ENCODE data around the gene KLHL20.
"Not testable (repeated sequence)": the region's sequence is repeated elsewhere in the genome, so short reads cannot be mapped to it uniquely, and the experiment has no call there.

Gene KLHL20

DNA sequence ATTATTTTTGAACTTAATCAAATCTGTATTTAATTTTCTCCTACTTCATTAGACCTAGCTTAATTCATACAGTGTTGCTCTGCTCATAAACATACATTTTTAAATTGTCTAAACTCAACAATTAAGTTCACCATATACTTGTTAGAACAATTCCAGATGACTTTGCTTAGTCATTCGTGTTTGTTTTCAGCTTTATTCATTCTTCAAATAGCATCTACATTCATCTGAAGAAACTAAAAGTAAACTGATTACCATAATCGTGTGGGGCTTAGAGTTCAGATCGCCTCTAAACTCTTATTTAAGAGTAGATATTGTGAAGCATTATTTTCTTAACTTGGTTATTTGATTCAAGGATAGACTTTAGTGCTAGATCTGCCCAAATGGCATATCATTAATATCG lies 34.4 kb downstream of the KLHL20 start:
- DNase-seq (ENCODE audit: low spot score): no peak

DNA sequence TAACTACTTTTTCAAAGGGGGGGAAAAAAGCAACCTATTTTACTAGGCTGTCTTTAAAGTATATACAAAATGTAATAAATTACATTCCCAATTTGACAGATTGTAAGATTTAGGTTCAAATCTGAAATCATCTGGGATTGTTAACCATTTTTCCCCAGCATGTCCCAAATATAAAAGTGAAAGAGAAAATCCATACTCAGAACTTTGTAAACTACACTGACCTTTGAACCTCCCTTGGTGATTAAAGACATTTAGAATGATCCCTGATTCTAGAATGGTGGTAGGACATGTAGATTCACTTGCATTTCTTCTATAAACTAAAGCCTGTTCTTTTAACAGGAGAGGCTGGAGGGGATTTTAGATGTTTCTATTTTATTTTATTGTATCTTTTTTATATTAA lies 39.0 kb downstream of the KLHL20 start:
- DNase-seq (ENCODE audit: low spot score): peak; percentile 5

DNA sequence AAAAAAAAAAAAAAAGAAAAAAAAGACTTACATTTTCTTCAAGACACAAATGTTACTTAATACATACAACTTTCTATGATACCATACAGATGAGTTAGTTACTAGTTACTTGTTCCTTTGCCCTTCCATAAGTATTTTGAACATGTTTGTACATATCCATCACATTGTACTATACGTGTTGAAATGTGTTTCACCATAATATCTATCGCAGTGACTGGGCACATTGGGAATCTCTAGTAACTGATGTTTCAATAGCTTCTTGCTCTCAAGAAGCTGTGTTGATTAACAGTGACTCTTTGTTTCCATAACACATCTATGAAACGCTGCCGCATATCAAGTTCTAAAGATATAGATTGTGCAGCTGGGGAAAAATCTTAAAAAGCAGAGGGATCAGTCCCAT lies 42.9 kb downstream of the KLHL20 start:
- DNase-seq (ENCODE audit: low spot score): no peak

DNA sequence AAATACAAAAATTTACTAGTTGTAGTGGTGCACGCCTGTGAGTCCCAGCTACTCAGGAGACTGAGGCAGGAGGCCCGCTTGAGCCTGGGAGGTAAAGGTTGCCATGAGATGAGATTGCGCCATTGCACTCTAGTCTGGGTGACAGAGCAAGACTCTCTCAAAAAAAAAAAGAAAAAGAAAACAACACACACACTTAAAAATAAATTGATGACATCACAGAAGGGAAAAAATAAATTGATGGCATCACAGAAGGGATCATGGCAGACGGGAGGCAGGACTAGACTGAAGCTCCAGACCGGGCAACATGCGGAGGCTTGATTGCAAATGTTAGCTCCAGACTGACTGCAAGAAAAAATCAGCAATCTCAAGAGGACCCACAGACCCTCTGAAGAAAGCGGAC lies 43.3 kb downstream of the KLHL20 start:
- DNase-seq (ENCODE audit: low spot score): no peak

DNA sequence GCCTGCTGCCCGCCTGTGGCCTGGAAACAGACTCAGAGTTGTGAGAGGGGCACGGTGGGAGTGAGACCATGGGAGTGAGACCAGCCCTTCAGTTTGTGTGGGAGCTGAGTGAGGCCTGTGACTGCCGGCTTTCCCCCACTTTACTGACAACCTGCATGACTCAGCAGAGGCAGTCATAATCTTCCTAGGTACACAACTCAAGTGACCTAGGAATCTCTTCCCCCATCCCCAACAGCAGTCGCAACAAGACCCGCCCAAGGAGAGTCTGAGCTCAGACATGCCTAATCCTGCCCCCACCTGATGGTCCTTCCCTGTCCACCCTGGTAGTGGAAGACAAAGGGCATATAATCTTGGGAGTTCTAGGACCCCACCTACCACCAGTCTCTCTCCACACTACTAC lies 44.2 kb downstream of the KLHL20 start:
- DNase-seq (ENCODE audit: low spot score): no peak

DNA sequence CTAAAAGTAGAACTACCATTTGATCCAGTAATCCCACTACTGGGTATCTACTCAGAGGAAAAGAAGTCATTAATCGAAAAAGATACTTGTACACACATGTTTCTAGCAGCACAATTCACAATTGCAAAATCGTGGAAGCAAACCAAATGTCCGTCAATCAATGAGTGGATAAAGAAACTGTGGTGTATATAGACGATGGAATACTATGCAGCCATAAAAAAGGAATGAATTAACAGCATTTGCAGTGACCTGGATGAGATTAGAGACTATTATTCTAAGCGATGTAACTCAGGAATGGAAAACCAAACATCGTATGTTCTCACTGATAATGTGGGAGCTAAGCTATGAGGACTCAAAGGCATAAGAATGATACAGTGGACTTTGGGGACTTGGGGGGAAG lies 49.5 kb downstream of the KLHL20 start:
- DNase-seq (ENCODE audit: low spot score): not testable (repeated sequence)

DNA sequence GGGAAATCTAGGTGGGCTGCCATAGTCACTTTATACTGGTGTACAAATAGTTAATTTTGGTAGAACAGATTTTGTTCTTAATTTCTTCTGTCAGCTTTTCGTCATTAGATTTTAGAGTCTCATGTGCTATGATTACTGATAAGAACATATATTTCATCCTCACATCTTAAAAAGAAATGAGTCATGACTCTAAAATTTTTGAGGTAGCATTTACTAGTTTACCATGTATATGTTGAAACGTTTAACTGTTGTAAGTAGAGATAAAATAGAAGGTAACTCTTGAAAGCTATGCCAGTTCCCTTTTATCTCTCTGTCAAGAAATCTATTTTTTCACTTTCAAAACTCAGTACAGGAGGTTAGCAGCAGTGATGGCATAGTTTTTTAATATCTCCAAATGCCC lies 53.4 kb downstream of the KLHL20 start:
- no peak for DNase-seq (ENCODE audit: low spot score)

DNA sequence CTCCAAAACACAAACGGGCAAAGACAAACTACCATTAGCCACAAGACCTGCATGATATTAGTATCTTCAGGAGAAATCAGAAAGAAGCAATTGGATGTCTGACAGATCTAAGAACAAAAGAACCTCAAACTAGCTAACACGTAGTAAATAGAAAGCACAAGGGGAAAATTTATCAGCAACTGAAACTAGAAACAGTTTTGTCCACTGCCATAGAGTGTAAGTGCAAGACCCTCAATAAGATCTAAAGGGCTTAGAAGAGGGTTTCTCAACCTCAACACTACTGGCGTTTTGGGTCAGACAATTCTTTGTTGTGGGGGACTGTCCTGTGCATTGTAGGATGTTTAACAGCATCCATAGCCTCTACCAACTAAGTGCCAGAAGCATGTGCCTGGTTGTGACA lies 54.0 kb downstream of the KLHL20 start:
- DNase-seq (ENCODE audit: low spot score): no peak

DNA sequence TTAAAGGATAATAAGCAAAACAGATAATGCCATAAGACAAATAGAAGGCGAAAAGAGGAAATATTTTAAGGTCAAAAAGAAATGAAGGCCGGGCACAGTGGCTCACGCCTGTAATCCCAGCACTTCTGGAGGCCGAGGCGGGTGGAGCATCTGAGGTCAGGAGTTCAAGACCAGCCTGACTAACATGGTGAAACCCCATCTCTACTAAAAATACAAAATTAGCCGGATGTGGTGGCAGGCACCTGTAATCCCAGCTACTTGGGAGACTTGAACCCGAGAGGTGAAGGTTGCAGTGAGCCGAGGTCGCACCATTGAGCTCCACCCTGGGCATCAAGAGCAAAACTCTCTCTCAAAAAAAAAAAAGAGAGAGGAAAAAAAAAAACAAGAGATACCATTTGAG lies 55.5 kb downstream of the KLHL20 start:
- not testable (repeated sequence) for DNase-seq (ENCODE audit: low spot score)

DNA sequence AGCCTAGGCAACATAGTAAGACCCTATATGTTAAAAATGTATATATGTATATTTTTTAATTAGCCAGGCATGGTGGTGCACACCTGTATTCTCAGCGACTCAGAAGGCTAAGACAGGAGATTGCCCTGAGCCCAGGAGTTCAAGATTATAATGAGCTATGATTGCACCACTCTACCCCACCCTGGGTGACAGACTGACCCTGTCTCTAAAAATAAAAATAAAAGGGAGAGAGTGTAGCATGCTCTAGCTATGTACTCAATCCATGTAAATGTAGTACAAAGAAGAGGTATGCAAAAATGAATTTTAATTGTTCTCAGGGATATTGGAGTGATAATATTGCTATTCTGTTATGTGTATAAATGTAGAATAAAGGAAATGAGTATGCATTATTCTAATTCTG lies 56.8 kb downstream of the KLHL20 start:
- DNase-seq (ENCODE audit: low spot score): no peak

DNA sequence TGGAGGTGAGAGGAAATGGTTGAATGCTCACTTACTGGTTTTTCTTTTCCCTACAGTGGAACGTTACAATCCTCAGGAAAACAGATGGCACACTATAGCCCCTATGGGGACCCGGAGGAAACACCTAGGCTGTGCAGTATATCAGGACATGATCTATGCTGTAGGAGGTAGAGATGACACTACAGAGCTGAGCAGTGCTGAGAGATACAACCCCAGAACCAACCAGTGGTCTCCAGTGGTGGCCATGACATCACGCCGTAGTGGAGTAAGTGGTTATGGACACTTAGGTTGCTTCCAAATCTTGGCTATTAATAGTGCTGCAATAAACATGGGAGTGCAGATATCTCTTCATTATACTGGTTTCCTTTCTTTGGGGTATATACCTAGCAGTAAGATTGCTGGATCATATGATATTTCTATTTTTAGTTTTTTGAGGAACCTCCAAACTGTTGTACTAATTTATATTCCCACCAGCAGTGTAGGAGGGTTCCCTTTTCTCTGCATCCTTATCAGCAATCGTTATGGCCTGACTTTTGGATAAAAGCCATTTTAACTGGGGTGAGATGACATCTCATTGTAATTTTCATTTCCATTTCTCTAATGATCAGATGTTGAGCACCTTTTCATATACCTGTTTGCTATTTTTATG lies 60.9 kb downstream of the KLHL20 start:
- no peak for DNase-seq (ENCODE audit: low spot score)

DNA sequence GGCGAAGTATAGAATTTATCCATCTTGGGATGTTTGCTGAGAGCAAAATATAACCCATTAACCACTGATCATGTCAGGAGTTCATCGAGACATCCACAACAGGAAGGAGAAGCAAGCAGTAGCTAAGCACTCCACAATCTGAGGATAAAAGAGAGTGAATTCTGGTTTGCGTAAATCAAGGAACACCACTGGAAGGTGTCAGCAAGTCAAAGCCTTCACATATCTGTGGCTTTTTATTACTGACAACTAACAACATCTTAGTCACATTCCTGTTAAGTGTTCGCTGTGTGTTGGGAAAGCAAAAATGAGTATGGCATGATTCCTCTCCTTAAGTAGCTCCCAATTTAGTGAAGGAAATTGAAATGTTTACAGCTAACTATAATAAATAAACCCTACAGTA lies 65.2 kb downstream of the KLHL20 start:
- no peak for DNase-seq (ENCODE audit: low spot score)

DNA sequence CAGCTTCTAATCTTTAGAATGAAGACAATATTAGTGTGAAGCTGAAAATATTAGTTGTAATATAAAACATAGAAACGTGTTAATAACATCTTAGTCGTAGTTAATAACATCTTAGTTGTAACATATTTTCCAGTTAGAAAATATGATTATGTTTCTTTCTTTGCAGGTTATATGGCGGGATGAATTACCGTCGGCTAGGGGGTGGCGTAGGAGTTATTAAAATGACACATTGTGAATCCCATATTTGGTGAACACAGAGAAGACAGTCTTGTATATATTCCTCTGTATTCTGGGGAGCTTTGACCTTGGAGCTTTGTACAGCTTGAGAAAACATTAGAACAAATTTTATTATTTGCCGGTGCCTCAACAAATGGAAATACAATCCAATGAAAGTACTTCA lies 70.2 kb downstream of the KLHL20 start:
- DNase-seq (ENCODE audit: low spot score): no peak

DNA sequence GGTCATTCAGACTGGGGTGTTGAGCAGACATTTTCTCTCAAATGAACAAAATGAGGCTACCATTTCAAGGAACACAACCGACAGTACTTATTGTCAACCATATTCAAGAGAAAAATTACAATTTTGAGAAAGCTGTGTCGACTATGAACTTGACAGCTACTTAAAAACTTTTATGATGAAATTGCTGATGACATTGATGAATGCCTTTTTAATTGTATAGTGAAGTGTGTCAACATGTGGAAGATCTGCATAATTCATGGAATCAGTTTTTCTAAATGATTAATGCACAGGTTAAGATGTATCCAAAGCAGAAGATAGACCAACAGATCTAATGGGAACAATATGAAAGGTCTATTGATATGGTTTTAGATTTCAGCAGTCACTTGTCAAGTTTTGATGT lies 75.1 kb downstream of the KLHL20 start:
- no peak for DNase-seq (ENCODE audit: low spot score)

DNA sequence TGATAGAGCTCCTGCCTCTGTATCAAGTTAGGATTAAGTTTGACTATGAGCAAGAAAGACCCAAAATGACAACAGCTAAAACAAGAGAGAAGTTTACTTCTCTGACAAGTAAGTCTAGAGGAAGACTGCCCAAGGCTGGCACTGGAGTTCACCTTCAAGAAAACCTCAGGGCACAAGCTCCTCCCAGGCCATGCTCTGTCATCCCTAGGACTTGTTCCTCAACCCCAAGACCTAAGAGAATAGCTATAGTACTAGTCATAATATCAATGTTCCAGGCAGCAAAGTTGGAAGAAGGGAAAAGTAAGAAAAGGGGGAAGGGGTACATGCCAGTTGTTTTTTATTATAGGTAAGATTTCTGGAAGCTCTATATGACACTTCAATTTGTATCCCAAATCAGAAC lies 83.3 kb downstream of the KLHL20 start:
- no peak for DNase-seq (ENCODE audit: low spot score)

DNA sequence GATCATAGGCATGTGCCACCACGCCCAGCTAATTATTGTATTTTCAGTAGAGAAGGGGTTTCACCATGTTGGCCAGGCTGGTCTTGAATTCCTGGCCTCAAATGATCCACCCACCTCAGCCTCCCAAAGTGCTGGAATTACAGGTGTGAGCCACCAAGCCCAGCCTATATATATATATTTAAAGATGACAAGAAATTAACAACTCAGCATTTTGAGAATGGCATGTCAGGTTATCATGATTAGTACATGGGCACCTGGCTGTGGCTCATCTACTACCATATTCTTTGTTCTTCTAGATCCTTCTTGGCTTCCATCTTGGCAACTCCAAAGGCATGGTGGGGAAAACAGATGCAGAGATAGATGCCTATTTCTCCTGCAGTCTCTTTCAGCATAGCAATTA lies 85.2 kb downstream of the KLHL20 start:
- DNase-seq (ENCODE audit: low spot score): not testable (repeated sequence)

DNA sequence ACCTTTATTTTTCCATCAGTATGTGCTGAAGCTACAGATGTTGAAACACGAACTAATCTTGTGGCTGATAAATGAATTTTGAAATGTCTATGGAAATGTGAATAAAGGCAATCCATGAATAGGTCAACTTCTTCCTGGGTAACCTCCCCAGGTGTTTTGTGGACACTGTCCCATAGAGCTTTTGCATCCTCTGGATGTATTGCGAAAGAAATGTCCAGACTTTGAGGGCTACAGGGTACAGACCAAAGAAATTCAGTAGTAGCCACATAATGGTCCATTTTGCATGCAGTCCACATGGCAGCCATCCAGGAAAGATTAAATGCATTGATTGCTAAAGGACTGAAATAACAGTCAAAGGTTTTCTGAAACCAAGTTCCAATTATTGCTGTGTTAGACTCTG lies 88.2 kb downstream of the KLHL20 start:
- no peak for DNase-seq (ENCODE audit: low spot score)

DNA sequence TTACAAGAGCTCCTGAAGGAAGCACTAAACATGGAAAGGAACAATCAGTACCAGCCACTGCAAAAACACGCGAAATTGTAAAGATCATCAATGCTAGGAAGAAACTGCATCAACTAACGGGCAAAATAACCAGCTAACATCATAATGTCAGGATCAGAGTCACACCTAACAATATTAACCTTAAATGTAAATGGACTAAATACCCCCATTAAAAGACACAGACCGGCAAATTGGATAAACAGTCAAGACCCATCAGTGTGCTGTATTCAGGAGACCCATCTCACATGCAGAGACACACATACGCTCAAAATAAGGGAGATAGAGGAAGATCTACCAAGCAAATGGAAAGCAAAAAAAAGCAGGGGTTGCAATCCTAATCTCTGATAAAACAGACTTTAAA lies 98.9 kb downstream of the KLHL20 start:
- DNase-seq (ENCODE audit: low spot score): not testable (repeated sequence)

DNA sequence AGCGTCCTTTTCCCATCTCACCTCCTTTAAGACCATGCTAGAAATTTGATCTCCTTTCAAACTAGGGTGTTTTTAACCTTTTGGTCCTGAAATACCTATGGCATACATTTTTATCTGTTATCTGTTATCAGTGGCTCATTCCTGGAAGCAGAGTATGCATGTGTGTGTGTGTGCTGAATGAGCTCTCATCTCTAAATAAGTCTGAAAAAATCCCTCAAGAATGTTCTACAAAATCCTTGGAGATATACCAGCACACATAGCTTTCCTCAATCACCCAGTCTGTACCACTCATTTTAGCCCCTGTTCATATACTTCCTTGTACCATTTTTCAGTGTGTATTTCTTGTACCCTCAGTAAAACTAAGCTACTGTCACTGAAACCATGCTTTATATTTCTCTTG lies 103.7 kb downstream of the KLHL20 start:
- no peak for DNase-seq (ENCODE audit: low spot score)

DNA sequence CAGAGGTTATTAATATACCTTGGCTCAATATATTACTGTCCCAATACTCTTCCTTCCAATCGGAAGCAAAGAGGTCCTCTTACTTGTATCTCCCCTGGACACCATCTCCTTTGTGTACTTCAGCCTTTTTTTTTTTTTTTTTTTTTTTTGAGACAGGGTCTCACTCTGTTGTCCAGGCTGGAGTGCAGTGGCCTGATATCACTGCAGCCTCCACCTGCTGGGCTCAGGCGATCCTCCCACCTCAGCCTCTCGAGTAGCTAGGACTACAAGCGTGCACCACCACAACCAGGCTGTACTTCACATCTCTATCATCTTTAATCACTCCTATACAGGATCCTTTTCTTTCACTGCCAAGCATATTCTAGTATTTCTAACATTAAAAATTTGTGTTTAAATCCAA lies 106.9 kb downstream of the KLHL20 start:
- DNase-seq (ENCODE audit: low spot score): no peak

DNA sequence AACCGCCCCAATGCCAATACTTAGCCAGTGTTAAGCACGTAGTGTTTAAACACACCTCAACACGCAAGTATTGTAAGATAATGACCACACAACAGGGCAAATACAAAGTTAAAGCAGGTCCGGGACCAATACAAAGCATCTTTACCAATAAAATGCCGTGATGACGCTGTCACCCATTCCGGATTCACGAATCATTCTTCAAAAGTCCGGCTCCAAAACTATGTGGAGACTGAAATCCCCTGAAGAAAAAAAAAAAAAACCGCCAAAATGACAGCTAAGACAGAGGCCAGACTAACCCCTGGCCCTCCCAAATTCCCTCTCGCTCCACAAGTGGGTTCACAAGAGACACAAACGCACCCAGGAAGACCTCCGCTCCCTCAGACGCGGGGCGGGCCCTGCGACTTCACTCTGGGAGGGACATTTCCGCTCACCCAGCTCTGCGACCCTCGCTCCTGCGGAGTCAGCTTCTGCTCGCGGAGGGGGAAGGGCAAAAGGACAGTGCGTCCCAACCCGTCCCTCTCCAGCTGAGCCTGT lies 109.1 kb downstream of the KLHL20 start:
- DNase-seq (ENCODE audit: low spot score): no peak

DNA sequence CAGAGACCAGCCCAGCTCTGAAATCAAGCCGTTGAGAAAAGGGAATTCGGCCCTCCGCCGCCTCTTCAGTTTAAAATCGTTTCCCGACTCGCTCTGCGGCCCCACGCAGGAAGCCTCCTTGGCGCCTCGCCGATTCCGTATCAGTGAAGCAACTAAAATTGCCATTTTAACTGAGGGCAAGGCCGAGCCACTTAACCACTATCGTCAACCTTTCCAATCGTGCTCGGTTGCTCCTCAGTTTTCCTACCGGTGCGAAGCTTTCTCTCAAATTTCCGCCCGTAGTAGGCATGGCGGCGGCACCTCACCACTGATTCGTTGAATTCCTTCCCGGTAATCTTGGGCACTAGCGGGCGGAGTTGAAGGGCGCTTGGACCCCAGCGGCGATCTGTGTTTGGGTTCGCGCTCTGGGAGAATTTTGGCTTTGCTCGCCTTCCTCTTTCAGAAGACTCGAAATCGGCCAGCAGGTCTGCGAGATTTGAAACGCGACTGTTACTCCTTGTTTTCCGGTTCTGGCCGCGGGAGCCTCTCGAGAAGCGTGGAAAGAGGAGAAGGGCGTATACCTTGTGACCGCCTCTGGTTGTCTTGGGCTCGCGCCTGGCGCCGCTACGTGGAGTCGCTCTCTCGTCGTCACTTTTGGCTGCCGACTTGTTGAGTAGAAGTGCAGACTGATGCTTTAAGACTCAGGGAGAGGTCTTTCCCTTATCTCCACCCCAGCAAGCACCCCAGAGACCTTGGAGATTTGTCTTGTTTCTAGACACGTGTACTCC lies 109.7 kb downstream of the KLHL20 start, which contains the start of the genes CENPL and DARS2:
CENPL (minus strand) TSS at position 569 of the 767 bp plus-strand sequence. CDS start 13,584 bp downstream, outside the sequence.
DARS2 (plus strand) TSS at position 359 of the 767 bp plus-strand sequence. CDS start 557 bp downstream, outside the sequence.
- DNase-seq (ENCODE audit: low spot score): peak; percentile 66

DNA sequence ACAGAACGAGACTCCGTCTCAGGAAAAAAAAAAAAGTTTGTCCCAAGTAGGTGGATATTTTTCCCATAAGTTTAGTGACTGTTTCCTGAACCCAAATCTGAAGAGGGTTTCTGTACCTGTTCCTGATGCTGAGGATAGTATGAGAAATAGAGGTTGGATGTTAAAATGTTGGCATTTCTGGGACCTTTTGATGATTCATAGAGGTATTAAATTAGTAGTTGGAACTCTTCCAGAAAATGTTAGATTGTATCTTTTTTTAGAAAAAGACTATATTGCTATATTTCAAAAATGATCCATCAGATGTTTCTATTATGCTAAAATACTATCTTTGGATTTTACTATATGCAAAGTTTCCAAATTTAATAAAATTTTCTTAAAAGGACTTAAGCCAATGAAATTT lies 112.8 kb downstream of the KLHL20 start:
- no peak for DNase-seq (ENCODE audit: low spot score)
